Fibroblast of mammary gland (primary cell): ENCODE measurements around the gene AACS.
"Not testable (repeated sequence)": the region's sequence is repeated elsewhere in the genome, so short reads cannot be mapped to it uniquely, and the experiment has no call there.

Experiments used
- DNase-seq: peaks from one replicate; pipeline ENCODE4 v3.0.0-alpha.2; 2010; ENCODE audit warnings: low read depth
- H3K4me3 ChIP-seq: 2 replicates; pipeline ENCODE4 v1.5.1; 2011; ENCODE audit warnings: low read depth, mild to moderate bottlenecking, low read length, moderate library complexity; ENCODE audit not compliant: control insufficient read depth
- TF ChIP-seq, protein P1 (sequence below): conservative IDR thresholded peaks from 2 replicates; pipeline ENCODE4 v1.5.1; 2011; ENCODE audit warnings: low read depth, low read length, inconsistent platforms; ENCODE audit not compliant: control insufficient read depth, insufficient read depth

AACS gene

GRCh38 chr12:125110641-125111360 lies 45.6 kb downstream of the AACS start:
- H3K4me3 ChIP-seq = no peak overlapping the region
- TF ChIP-seq, protein P1, sequence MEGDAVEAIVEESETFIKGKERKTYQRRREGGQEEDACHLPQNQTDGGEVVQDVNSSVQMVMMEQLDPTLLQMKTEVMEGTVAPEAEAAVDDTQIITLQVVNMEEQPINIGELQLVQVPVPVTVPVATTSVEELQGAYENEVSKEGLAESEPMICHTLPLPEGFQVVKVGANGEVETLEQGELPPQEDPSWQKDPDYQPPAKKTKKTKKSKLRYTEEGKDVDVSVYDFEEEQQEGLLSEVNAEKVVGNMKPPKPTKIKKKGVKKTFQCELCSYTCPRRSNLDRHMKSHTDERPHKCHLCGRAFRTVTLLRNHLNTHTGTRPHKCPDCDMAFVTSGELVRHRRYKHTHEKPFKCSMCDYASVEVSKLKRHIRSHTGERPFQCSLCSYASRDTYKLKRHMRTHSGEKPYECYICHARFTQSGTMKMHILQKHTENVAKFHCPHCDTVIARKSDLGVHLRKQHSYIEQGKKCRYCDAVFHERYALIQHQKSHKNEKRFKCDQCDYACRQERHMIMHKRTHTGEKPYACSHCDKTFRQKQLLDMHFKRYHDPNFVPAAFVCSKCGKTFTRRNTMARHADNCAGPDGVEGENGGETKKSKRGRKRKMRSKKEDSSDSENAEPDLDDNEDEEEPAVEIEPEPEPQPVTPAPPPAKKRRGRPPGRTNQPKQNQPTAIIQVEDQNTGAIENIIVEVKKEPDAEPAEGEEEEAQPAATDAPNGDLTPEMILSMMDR = no peak
- peak; percentile 54 for DNase-seq

- no peak for DNase-seq
- H3K4me3 ChIP-seq = no peak overlapping the region
- TF ChIP-seq, protein P1 = no peak
These were observed 46.2 kb downstream of the AACS start for GRCh38 chr12:125111403-125111802.

GRCh38 chr12:125112614-125113013 lies 47.4 kb downstream of the AACS start:
- DNase-seq, H3K4me3 ChIP-seq: not testable (repeated sequence)

DNA sequence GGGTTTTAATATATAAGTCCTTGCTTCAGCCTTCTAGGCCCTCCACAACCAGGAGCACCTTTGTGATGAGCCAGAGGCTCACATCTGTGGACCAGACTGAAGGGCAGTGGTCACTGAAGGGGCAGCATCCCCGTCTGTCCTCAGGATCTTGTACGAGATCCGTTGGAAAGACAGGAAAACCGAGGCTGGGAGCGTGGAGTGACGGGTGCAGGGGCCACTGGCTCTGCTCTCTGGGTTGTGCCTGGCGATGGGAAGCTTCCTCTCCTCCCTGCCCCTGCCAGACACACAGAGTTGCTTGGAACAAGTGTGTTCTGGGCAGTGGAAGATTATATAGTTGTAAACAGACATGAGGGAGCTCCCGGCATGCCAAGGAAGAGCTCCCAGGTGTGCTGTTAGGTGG lies 48.0 kb downstream of the AACS start:
- TF ChIP-seq, protein P1 = no peak
- no peak for DNase-seq
- no peak overlapping the region for H3K4me3 ChIP-seq

DNA sequence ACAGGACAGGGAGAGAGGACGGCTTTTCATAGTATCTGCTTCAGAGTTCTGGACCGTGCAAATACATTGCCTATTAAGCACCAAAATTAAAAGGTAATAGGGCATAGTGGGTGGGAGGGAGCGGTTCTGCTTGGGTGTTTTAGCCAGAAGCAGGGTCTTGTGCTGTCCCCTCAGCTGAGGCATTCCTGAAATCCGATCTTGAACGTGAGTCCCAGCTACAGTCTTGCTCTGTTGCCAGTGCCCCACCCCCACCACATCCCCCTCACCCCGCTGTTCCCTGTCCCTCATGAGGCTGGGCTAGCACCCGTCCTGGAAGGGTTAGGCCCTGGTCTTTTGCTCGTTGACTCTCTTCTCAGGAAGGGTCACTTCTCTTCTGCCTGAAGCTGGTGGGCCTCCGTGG lies 48.6 kb downstream of the AACS start:
- H3K4me3 ChIP-seq = no peak overlapping the region
- TF ChIP-seq, protein P1 = no peak
- no peak for DNase-seq

- TF ChIP-seq, protein P1 = no peak
- DNase-seq = no peak
- no peak overlapping the region for H3K4me3 ChIP-seq
These were observed 49.3 kb downstream of the AACS start for GRCh38 chr12:125114365-125115141.

DNA sequence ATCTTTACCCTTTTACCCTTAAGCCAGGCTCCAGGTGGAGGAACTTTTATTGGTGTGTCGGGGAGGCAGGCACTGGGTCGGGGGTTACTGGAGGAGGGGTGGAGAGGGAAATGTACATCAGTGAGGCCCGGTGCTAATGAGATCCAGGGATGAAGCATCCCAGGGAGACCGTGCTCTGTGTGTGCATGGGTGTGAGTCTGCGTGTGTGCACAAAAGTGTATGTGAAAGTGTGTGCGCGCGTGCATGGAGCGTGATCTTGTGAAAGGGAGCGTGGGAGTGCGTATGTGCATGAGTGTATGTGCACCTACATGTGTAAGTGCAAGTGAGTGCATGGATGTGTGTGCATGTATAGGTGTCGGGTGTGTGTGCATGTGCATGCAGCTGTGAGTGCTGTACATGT lies 55.3 kb downstream of the AACS start:
- DNase-seq = no peak
- H3K4me3 ChIP-seq = no peak overlapping the region
- TF ChIP-seq, protein P1 = no peak
